K562 (cell line): ENCODE results near the gene NECAB2. TPM values are rescaled to one million over a fixed set of nuclear protein-coding genes. Genes with fewer than 3 reads are reported as not detected.

Experiments
- E2F1 ChIP-seq: sonication (generic); formaldehyde crosslinking; IDR thresholded peaks from 2 replicates; pipeline ENCODE4 v1.8.1; 2023; ENCODE audit warnings: mild to moderate bottlenecking, missing genetic modification reagents, moderate library complexity
- E2F6 ChIP-seq, 2 experiments: IDR thresholded peaks; 2 replicates each; pipeline ENCODE4 v1.6.1; 2011; ENCODE audit warnings: borderline replicate concordance in 1 of 2, control low read depth in 1 of 2, low read depth in 1 of 2, low read length in 1 of 2, mild to moderate bottlenecking in 1 of 2, mixed read lengths in 1 of 2, moderate library complexity in 1 of 2; ENCODE audit not compliant: insufficient read depth in 1 of 2, insufficient read length in 1 of 2, poor library complexity in 1 of 2, severe bottlenecking in 1 of 2; ENCODE audit errors: extremely low read depth in 1 of 2
- FIP1L1 ChIP-seq: fragments of 200-400 bp; formaldehyde crosslinking; IDR thresholded peaks from 2 replicates; pipeline ENCODE4 v1.6.1; 2018; ENCODE audit warnings: mild to moderate bottlenecking, low read depth, low read length; ENCODE audit not compliant: poor library complexity, severe bottlenecking
- FOXO4 ChIP-seq: fragments of 450-650 bp; formaldehyde crosslinking; IDR thresholded peaks from 2 replicates; pipeline ENCODE4 v1.4.0; 2020; ENCODE audit warnings: mild to moderate bottlenecking, moderate library complexity
- FOXP4 ChIP-seq: sonication (generic); formaldehyde crosslinking; IDR thresholded peaks from 2 replicates; pipeline ENCODE4 v1.8.0; 2022; ENCODE audit warnings: mild to moderate bottlenecking, missing genetic modification reagents, borderline replicate concordance
- GATAD2A ChIP-seq: fragments of 450-650 bp; IDR thresholded peaks from 2 replicates; pipeline ENCODE4 v1.6.1; 2017
- JUN ChIP-seq, 2 experiments: sonication (generic) in 1 of 2; formaldehyde crosslinking in 1 of 2; IDR thresholded peaks; 2 replicates each; pipeline versions ENCODE4 v1.6.1 to v1.8.0; 2012 to 2022; ENCODE audit warnings: borderline replicate concordance in 2 of 2, mild to moderate bottlenecking in 2 of 2, improper control_type of control experiment in 1 of 2, low read depth in 1 of 2, low read length in 1 of 2, missing genetic modification reagents in 1 of 2
- MCM7 ChIP-seq, 2 experiments: fragments of 450-650 bp; IDR thresholded peaks; 2 replicates each; pipeline ENCODE4 v1.6.1; 2016 to 2018
- POLR2A ChIP-seq: fragments of 450-650 bp; conservative IDR thresholded peaks from 2 replicates; pipeline ENCODE4 v1.6.1; 2016
- RBM34 ChIP-seq: fragments of 200-400 bp; formaldehyde crosslinking; IDR thresholded peaks from 2 replicates; pipeline ENCODE4 v1.6.1; 2018; ENCODE audit warnings: low read length, borderline replicate concordance; ENCODE audit not compliant: insufficient read depth
- WHSC1 ChIP-seq: IDR thresholded peaks from one replicate; pipeline ENCODE4 v1.6.1; 2012; ENCODE audit warnings: low read length, control low read depth, inconsistent platforms
- ZC3H11A ChIP-seq: IDR thresholded peaks from 2 replicates; pipeline ENCODE4 v1.6.1; 2012; ENCODE audit warnings: low read depth, low read length, improper control_type of control experiment
- ZFPM2 ChIP-seq: fragments of 250-450 bp; sonication (Bioruptor Pico); IDR thresholded peaks from 2 replicates; pipeline ENCODE4 v1.5.1; 2022; ENCODE audit warnings: mild to moderate bottlenecking
- ZNF134 ChIP-seq: fragments of 250-450 bp; sonication (Bioruptor Pico); conservative IDR thresholded peaks from 2 replicates; pipeline ENCODE4 v1.4.0; 2020
- ZNF280A ChIP-seq: fragments of 450-650 bp; IDR thresholded peaks from 2 replicates; pipeline ENCODE4 v1.6.1; 2018; ENCODE audit warnings: mild to moderate bottlenecking, low read depth; ENCODE audit not compliant: partially characterized antibody
- ZNF583 ChIP-seq: fragments of 250-450 bp; sonication (Bioruptor Pico); IDR thresholded peaks from 2 replicates; pipeline ENCODE4 v1.4.0; 2020
- polyA plus RNA-seq, 8 experiments: library from polyadenylated mRNA; depleted of rRNA in 4 of 8; stranded (reverse) in 5 of 8; unstranded in 3 of 8; fragments of >200 nt; fragmentation: Nextera tagmentation in 2 of 8; fragmentation: Illumina TruSeq in 1 of 8; extraction: Ambion mirVana in 2 of 8; extraction: Trizol in 1 of 8; gene quantifications; 2 replicates each; pipeline versions ENCODE4 v1.2.1 to v1.2.3, GENCODE V29; 2011 to 2014; ENCODE audit warnings: inconsistent platforms in 1 of 8, missing spikeins in 1 of 8
- total RNA-seq, 7 experiments: library from RNA; depleted of rRNA in 6 of 7; stranded (reverse); fragments of >200 nt in 6 of 7; fragmentation: Illumina TruSeq in 2 of 7; extraction: Trizol in 2 of 7; gene quantifications; 2 replicates each; pipeline versions ENCODE4 v1.2.1 to v1.2.3, GENCODE V29; 2011 to 2021; ENCODE audit warnings: low replicate concordance in 1 of 7

NECAB2 gene
- total and polyA plus RNA-seq, 9 of the 15 experiments (the other 6 are each of a cell fraction or from before 2014, with no cell fraction given): 0.03 to 0.28 TPM; not detected in 7

GRCh38 chr16:84013787-84014569 lies 45.9 kb downstream of the NECAB2 start (continued):
- TF ChIP-seq FOXP4: no peak
- TF ChIP-seq E2F6 (IDR thresholded peaks at IDR 0.05; ENCODE audit: borderline replicate concordance in 1 of 2, extremely low read depth in 1 of 2, insufficient read depth in 1 of 2, insufficient read length in 1 of 2, low read depth in 1 of 2, low read length in 1 of 2, poor library complexity in 1 of 2, severe bottlenecking in 1 of 2): peak; percentile 60 to 93
- TF ChIP-seq ZC3H11A: no peak
- no peak for TF ChIP-seq POLR2A
- TF ChIP-seq ZNF134 (CRISPR knock-in tag): no peak
- no peak for TF ChIP-seq FOXO4 (CRISPR knock-in tag)
- no peak for TF ChIP-seq ZFPM2 (CRISPR knock-in tag)
- TF ChIP-seq GATAD2A: no peak
- TF ChIP-seq WHSC1: no peak
- no peak for TF ChIP-seq E2F1 (CRISPR knock-in tag)
- TF ChIP-seq JUN (IDR thresholded peaks at IDR 0.05; ENCODE audit: borderline replicate concordance, low read depth, low read length): peak; percentile 60; the same call in 1 of the 2 replicates
- no peak for TF ChIP-seq JUN (CRISPR knock-in tag; IDR thresholded peaks at IDR 0.05; ENCODE audit: borderline replicate concordance)
- TF ChIP-seq ZNF280A: no peak
- no peak for TF ChIP-seq ZNF583 (CRISPR knock-in tag)
- TF ChIP-seq MCM7 (IDR thresholded peaks at IDR 0.05): no peak
- TF ChIP-seq RBM34: no peak
- TF ChIP-seq FIP1L1: no peak
